ENCODE data around the gene SLC6A19. TPM values are rescaled to one million over a fixed set of nuclear protein-coding genes. Genes with fewer than 3 reads are reported as not detected.

SLC6A19 gene
- total RNA-seq, 1 experiment from 2014 or later: not detected

- DNase-seq (no peak), ATAC-seq (no peak)
- Histone ChIP-seq H3K36me3 (ENCODE audit: low read depth, low read length) (no peaks in the 10 kb centered on the region), H3K9me3 (ENCODE audit: low read length) (no peaks in the 10 kb centered on the region), H3K4me1 (ENCODE audit: insufficient read depth, low read length) (peaks cover 15% of the 10 kb centered on the region), H3K79me2 (ENCODE audit: low read length) (no peaks in the 10 kb centered on the region), H3K9ac (ENCODE audit: low read length) (no peak overlapping the region), H3K27ac (ENCODE audit: low read length) (no peak overlapping the region), H4K20me1 (ENCODE audit: low read length) (no peaks in the 10 kb centered on the region), H3K9me2 (replicated peaks; ENCODE audit: low read length) (no peaks in the 10 kb centered on the region), H3K4me2 (ENCODE audit: low read length) (no peak overlapping the region), H3K4me3 (ENCODE audit: low read length) (no peak overlapping the region), H2AFZ (ENCODE audit: low read length) (no peak overlapping the region), H3K27me3 (ENCODE audit: low read length) (no peaks in the 10 kb centered on the region), H3F3A (ENCODE audit: low read length, unreplicated experiment) (no peaks in the 10 kb centered on the region)
- ChIA-PET CTCF (no interaction called here), POLR2A (ENCODE audit: unreplicated experiment) (no interaction called here)
- intact Hi-C loops (cut with micrococcal nuclease): no loop called here
- TF ChIP-seq CTCF (conservative IDR thresholded peaks at IDR 0.05; ENCODE audit: low read depth, low read length): no peak
- TF ChIP-seq EZH2 (IDR thresholded peaks at IDR 0.05; ENCODE audit: low read length, unreplicated experiment): no peak
- no peak for TF ChIP-seq EZH2phosphoT487 (IDR thresholded peaks at IDR 0.05; ENCODE audit: borderline replicate concordance, low read length)
- no TSS peak for BruUV-seq (replicated peaks)
Measured at GRCh38 chr5:1153428-1153827, 48.0 kb upstream of the SLC6A19 start.

DNA sequence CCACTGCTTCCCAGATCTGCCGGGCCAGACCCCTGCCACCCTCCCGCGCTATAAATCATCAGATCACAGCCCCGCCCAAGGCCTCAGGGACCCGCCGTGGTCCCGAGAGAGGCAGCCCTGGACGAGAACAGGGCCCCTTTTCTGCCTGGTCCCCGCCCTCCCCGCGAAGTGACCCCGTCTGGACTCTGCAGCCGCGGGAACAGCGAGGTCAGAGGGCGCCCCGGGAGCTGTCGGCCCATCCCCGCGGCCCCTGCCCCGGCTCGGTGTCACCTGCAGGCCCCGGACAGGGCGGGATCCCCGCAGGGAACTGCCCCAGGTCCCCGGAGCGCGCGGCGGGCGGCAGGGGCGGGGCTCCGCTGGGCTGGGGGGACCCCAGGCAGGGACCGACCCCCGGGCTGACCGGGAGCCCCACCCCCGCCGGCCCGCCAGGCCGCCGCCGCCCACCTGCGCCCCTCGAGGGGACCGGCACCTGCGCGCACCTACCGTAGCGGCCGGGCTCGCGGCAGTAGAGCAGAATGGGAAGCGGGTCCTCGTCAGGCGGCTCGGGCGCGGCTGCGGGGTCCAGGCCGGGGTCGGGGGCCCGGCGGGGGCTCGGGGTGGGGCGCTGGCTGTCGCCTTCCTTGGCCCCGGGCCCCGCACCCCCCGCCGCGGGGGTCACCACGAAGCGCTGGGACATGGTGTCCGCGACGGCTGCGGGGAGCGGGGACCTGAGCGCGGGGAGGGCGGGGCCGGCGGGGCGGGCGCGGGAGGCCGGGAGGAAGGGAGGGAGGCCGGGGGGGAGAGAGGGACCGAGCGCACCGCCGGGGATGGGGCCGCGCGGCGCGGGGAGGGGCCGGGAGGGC is 46.0 kb upstream of the SLC6A19 start:
- Histone ChIP-seq H3K4me2 (ENCODE audit: low read length) (no peak overlapping the region), H3K4me3 (ENCODE audit: low read length) (no peak overlapping the region), H3K27ac (ENCODE audit: low read length) (no peak overlapping the region), H4K20me1 (ENCODE audit: low read length) (no peaks in the 10 kb centered on the region), H3K9me2 (replicated peaks; ENCODE audit: low read length) (no peaks in the 10 kb centered on the region), H2AFZ (ENCODE audit: low read length) (no peak overlapping the region), H3K27me3 (ENCODE audit: low read length) (no peaks in the 10 kb centered on the region), H3K79me2 (ENCODE audit: low read length) (no peaks in the 10 kb centered on the region), H3F3A (ENCODE audit: low read length, unreplicated experiment) (no peaks in the 10 kb centered on the region), H3K9ac (ENCODE audit: low read length) (no peak overlapping the region), H3K36me3 (ENCODE audit: low read depth, low read length) (no peaks in the 10 kb centered on the region), H3K9me3 (ENCODE audit: low read length) (no peaks in the 10 kb centered on the region), H3K4me1 (ENCODE audit: insufficient read depth, low read length) (peaks cover 15% of the 10 kb centered on the region)
- POLR2A ChIA-PET (ENCODE audit: unreplicated experiment): no interaction called here
- ATAC-seq (no peak), DNase-seq (no peak)
- CTCF ChIA-PET: no interaction called here
- BruUV-seq (replicated peaks): no TSS peak
- intact Hi-C loops (cut with micrococcal nuclease): no loop called here
- TF ChIP-seq CTCF (conservative IDR thresholded peaks at IDR 0.05; ENCODE audit: low read depth, low read length) (no peak), EZH2 (IDR thresholded peaks at IDR 0.05; ENCODE audit: low read length, unreplicated experiment) (no peak), EZH2phosphoT487 (IDR thresholded peaks at IDR 0.05; ENCODE audit: borderline replicate concordance, low read length) (no peak)

GRCh38 chr5:1156033-1156753 is 45.2 kb upstream of the SLC6A19 start:
- Histone ChIP-seq H3K4me1 (ENCODE audit: insufficient read depth, low read length) (peaks cover 19% of the 10 kb centered on the region), H3K9me3 (ENCODE audit: low read length) (no peaks in the 10 kb centered on the region), H3K27ac (ENCODE audit: low read length) (no peak overlapping the region), H3K36me3 (ENCODE audit: low read depth, low read length) (no peaks in the 10 kb centered on the region), H3K9ac (ENCODE audit: low read length) (no peak overlapping the region), H3K27me3 (ENCODE audit: low read length) (no peaks in the 10 kb centered on the region), H3K4me3 (ENCODE audit: low read length) (no peak overlapping the region), H3K79me2 (ENCODE audit: low read length) (no peaks in the 10 kb centered on the region), H4K20me1 (ENCODE audit: low read length) (no peaks in the 10 kb centered on the region), H2AFZ (ENCODE audit: low read length) (no peak overlapping the region), H3F3A (ENCODE audit: low read length, unreplicated experiment) (no peaks in the 10 kb centered on the region), H3K9me2 (replicated peaks; ENCODE audit: low read length) (no peaks in the 10 kb centered on the region), H3K4me2 (ENCODE audit: low read length) (no peak overlapping the region)
- intact Hi-C loops (cut with micrococcal nuclease): no loop called here
- ATAC-seq (no peak), DNase-seq (no peak)
- no TSS peak for BruUV-seq (replicated peaks)
- CTCF ChIA-PET: no interaction called here
- TF ChIP-seq EZH2 (IDR thresholded peaks at IDR 0.05; ENCODE audit: low read length, unreplicated experiment) (no peak), EZH2phosphoT487 (IDR thresholded peaks at IDR 0.05; ENCODE audit: borderline replicate concordance, low read length) (no peak), CTCF (conservative IDR thresholded peaks at IDR 0.05; ENCODE audit: low read depth, low read length) (no peak)
- POLR2A ChIA-PET (ENCODE audit: unreplicated experiment): no interaction called here
